Activated CD4-positive, alpha-beta T cell treated with anti-CD3 and anti-CD28 coated beads, Interleukin-2, amount 50 U/mL, for 4 hours (primary cell): ENCODE results near the gene C4A.
A peak's percentile ranks its signal among the peaks of the same experiment; 100 is the strongest.
"Not testable (repeated sequence)": the region's sequence is repeated elsewhere in the genome, so short reads cannot be mapped to it uniquely, and the experiment has no call there.

Experiments used
- DNase-seq, 2 experiments: peaks; one replicate each; pipeline ENCODE4 v3.0.0-alpha.2; 2020

C4A gene

DNA sequence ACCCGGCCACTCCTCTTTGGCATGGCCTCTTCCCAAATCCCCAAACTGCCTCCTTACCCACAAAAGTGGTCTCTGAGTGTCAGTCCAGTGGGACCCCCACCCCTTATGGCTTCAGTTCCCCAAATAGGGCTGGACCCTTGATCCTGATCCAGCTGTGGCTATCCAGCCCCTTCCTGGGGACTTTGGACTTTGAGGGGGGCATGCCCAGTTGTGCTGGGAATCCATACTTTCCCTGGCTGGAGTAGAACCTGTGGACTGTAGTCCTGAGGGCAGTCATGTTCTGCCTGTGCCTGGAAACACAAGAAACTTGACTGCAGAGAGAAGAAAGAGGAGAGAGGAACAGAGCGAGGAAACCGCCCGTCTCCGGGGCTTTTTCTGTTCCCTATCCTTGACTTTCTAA, 55.3 kb downstream of the C4A start:
- DNase-seq: not testable (repeated sequence)

DNA sequence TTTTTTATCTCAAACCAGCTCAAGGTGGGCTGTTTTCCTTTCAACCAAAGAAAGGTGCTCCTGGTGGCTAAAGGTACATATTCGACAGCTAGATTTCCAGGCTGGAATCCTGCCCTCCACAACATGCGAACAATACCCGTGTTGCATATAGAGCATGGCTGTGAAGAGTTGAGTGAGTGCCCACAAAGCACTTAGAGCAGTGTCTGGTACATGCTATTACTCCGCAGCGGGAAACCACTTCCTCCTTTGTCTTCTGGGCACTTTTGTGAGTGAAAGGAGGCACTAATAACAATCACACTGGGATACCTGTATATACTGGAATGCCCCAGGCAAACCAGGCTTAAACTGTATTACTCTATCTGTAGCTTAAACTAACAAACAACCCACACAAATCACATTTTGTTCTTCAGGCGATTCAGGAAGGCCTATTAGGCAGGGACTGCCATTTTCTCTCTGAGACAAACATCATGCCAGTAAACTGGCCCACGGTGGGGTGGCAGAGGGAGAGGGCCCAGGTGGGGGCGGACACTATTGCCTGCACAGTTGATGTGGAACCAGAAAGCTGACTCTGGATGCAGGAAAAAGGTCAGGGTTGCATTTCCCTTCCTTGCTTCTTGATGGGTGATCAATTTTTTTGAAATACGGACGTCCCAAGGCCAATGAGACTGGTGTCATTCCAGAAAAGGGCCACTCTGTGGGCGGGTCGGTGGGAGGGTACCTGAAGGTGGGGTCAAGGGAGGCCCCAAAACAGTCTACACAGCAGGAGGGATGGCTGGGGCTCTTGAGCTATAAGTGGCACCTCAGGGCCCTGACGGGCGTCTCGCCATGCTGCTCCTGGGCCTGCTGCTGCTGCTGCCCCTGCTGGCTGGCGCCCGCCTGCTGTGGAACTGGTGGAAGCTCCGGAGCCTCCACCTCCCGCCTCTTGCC, 56.0 kb downstream of the C4A start, which contains the start of gene CYP21A2:
Gene CYP21A2 (plus strand): TSS at position 818 of the 927 bp plus-strand sequence. CDS start 8 bp downstream, at position 826.
- DNase-seq: not testable (repeated sequence)

DNA sequence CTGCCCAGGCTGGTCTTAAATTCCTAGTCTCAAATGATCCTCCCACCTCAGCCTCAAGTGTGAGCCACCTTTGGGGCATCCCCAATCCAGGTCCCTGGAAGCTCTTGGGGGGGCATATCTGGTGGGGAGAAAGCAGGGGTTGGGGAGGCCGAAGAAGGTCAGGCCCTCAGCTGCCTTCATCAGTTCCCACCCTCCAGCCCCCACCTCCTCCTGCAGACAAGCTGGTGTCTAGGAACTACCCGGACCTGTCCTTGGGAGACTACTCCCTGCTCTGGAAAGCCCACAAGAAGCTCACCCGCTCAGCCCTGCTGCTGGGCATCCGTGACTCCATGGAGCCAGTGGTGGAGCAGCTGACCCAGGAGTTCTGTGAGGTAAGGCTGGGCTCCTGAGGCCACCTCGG, 57.0 kb downstream of the C4A start:
- DNase-seq: not testable (repeated sequence)

DNA sequence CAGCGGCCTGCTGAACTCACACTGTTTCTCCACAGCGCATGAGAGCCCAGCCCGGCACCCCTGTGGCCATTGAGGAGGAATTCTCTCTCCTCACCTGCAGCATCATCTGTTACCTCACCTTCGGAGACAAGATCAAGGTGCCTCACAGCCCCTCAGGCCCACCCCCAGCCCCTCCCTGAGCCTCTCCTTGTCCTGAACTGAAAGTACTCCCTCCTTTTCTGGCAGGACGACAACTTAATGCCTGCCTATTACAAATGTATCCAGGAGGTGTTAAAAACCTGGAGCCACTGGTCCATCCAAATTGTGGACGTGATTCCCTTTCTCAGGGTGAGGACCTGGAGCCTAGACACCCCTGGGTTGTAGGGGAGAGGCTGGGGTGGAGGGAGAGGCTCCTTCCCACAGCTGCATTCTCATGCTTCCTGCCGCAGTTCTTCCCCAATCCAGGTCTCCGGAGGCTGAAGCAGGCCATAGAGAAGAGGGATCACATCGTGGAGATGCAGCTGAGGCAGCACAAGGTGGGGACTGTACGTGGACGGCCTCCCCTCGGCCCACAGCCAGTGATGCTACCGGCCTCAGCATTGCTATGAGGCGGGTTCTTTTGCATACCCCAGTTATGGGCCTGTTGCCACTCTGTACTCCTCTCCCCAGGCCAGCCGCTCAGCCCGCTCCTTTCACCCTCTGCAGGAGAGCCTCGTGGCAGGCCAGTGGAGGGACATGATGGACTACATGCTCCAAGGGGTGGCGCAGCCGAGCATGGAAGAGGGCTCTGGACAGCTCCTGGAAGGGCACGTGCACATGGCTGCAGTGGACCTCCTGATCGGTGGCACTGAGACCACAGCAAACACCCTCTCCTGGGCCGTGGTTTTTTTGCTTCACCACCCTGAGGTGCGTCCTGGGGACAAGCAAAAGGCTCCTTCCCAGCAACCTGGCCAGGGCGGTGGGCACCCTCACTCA, 57.7 kb downstream of the C4A start:
- not testable (repeated sequence) for DNase-seq

GRCh38 chr6:32040299-32041049, 58.6 kb downstream of the C4A start:
- not testable (repeated sequence) for DNase-seq

GRCh38 chr6:32041050-32041321, 59.1 kb downstream of the C4A start:
- not testable (repeated sequence) for DNase-seq

DNA sequence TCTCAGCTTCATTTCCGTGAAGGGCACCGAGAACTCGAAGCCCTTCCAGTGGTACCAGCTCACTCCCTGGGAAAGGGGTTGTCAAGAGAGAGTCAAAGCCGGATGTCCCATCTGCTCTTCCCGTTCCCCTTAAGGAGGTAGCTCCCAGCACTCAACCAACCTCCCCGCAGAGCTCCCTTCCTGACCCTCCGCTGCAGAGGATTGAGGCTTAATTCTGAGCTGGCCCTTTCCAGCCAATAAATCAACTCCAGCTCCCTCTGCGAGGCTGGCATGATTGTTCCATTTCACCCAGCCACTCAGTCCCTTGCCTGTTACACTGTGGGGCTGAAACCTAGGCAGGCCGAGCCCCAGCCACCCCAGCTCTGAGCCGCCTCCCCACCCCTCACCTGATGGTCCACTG, 59.5 kb downstream of the C4A start:
- DNase-seq: not testable (repeated sequence)

GRCh38 chr6:32042276-32042675, 60.4 kb downstream of the C4A start:
- not testable (repeated sequence) for DNase-seq

DNA sequence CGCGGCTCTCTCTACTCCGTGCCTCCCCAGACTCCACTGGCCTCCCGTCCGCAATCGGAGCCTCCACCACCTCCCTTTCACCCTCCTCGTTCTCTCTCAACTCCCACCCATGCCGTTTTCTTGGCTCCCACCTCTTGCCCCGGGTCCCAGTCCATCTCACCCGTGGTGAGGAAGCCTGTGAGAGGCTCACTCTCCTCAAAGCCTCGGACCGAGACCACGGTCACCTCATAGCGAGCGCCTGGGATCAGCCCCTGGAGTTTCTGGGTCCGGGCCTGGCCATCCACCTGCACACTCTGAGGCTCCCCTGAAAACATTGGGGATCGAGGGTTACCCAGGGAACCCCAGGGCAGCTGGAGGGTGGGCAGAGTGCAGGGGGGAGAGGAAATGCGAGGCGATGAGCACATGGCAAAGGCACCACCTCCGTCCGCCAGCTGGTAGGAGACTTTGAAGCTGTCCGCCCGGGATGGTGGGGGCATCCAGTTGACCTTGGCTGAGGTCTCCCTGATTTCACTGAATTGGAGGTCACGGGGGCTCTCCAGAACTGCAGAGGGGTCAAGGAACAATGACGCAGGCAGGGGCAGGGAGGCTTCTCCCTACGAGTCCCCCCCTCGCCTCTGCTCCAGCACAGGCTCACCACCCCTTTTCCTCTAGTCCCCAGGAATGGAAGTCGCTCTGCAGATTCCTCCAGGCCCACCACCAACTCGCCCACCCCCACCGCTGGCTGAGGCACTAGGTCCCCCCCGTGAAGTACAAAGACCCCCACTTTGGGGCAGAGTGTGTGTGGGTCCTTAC, 61.9 kb downstream of the C4A start:
- DNase-seq: not testable (repeated sequence)

DNA sequence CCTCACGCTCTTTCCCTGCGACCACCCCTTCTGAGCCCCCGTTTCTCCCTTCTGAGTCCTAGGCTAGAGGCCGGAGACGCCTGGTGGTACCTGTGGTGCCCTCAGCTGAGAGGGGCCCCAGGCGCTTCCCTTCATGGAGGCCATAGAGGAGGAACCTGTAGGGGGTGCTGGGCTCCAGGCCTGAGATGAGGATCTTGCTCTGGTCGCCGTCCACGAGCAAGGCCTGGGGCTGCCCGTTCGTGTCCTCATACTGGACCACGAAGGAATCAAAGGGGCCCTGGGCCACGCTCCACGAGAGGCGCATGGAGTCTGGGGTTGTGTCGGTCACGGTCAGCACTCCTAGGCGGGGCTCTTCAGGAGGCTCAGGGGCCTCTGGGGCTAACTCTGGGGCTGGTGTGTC, 63.1 kb downstream of the C4A start:
- DNase-seq: not testable (repeated sequence)

GRCh38 chr6:32045811-32046449, 64.1 kb downstream of the C4A start:
- DNase-seq: no peak

DNA sequence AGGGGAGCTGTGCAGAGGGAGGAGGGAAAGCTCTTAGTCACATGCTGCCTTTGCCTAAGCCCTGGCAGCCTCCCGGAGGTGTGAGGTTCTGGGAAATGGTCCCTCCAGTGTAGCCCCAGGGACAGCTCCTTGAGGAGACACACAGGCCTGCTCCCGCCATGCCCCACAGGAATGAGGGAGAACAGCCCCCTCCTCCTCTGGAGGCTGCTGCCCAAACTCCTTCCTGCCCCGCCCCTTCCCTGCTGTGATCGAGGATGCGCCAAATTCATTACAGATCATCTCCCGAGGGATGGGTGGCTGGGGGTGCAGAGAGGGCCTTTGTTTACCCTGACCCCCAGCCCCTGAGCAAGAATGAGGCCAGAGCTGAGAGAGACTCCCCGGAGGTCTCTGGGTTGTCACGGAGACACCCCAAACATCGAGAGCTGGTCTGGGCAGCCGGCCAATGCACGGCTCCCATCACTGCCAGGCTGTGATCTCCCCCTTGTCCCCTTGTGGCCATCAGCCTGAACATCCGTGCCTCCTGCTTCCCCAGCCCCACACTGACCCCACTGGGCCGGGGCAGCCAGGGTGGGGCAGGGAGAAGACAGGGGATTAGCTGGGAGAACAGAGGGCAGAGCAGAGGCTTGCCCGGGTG, 64.7 kb downstream of the C4A start:
- no peak for DNase-seq

DNA sequence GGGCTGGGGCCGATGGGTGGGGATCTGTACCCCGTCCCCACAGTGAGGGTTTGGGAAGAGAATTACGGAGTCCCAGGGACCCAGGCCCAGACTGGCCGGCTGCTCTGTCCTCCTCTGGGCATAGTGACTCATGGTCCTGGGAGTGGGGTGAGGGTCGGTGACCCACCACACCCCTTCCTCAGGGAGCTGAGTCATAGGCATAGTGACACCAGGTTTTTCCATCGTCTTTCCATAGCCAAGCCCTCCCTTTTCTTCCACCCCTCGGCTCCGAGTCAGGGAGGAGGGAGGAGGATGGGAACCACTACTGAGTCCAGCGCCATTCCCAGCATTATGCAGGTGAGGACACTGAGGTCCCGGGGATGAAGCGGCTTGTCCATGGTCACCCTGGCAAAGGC, 65.2 kb downstream of the C4A start:
- no peak for DNase-seq

GRCh38 chr6:32047539-32047854, 65.6 kb downstream of the C4A start:
- DNase-seq: no peak

GRCh38 chr6:32047855-32048766, 66.3 kb downstream of the C4A start:
- peak; percentile 46 to 60 for DNase-seq

- DNase-seq: not testable (repeated sequence)
These were observed 67.3 kb downstream of the C4A start for GRCh38 chr6:32049149-32049548.

- DNase-seq: not testable (repeated sequence)
These were observed 67.9 kb downstream of the C4A start for GRCh38 chr6:32049736-32050135.

- DNase-seq: no peak
These were observed 68.7 kb downstream of the C4A start for GRCh38 chr6:32050562-32050961.
